ENCODE data around the gene IL1RAP.
"Not testable (repeated sequence)": the region's sequence is repeated elsewhere in the genome, so short reads cannot be mapped to it uniquely, and the experiment has no call there.

The IL1RAP gene

GRCh38 chr3:190629088-190629487 lies 115.2 kb downstream of the IL1RAP start:
- no peak overlapping the region for H3K27ac ChIP-seq
- DNase-seq (ENCODE audit: low read depth, low spot score): no peak

GRCh38 chr3:190631295-190631694 lies 117.4 kb downstream of the IL1RAP start:
- no peak for DNase-seq (ENCODE audit: low read depth, low spot score)
- H3K27ac ChIP-seq: no peak overlapping the region

GRCh38 chr3:190641564-190641963 lies 127.7 kb downstream of the IL1RAP start:
- no peak for DNase-seq (ENCODE audit: low read depth, low spot score)
- no peak overlapping the region for H3K27ac ChIP-seq

GRCh38 chr3:190642016-190642415 lies 128.1 kb downstream of the IL1RAP start:
- H3K27ac ChIP-seq: no peak overlapping the region
- DNase-seq (ENCODE audit: low read depth, low spot score): no peak

- no peak for DNase-seq (ENCODE audit: low read depth, low spot score)
- no peak overlapping the region for H3K27ac ChIP-seq
Measured at GRCh38 chr3:190644035-190644434, 130.2 kb downstream of the IL1RAP start.

GRCh38 chr3:190644766-190645165 lies 130.9 kb downstream of the IL1RAP start:
- H3K27ac ChIP-seq: no peak overlapping the region

GRCh38 chr3:190645932-190646460 lies 132.1 kb downstream of the IL1RAP start:
- no peak for DNase-seq (ENCODE audit: low read depth, low spot score)
- H3K27ac ChIP-seq: no peak overlapping the region

More at GRCh38 chr3:190644766-190645165, 130.9 kb downstream of the IL1RAP start:
- DNase-seq (ENCODE audit: low read depth, low spot score): peak; percentile 0

GRCh38 chr3:190646996-190647395 lies 133.1 kb downstream of the IL1RAP start:
- H3K27ac ChIP-seq: no peak overlapping the region
- DNase-seq (ENCODE audit: low read depth, low spot score): no peak

- DNase-seq (ENCODE audit: low read depth, low spot score): no peak
- H3K27ac ChIP-seq: no peak overlapping the region
Measured at GRCh38 chr3:190655933-190656332, 142.0 kb downstream of the IL1RAP start.

- no peak overlapping the region for H3K27ac ChIP-seq
Measured at GRCh38 chr3:190658106-190658505, 144.2 kb downstream of the IL1RAP start.

GRCh38 chr3:190666821-190667220 lies 152.9 kb downstream of the IL1RAP start:
- no peak overlapping the region for H3K27ac ChIP-seq

More at GRCh38 chr3:190658106-190658505, 144.2 kb downstream of the IL1RAP start:
- DNase-seq (ENCODE audit: low read depth, low spot score): no peak

GRCh38 chr3:190671658-190672057 lies 157.8 kb downstream of the IL1RAP start:
- H3K27ac ChIP-seq: no peak overlapping the region
- DNase-seq (ENCODE audit: low read depth, low spot score): no peak

More at GRCh38 chr3:190666821-190667220, 152.9 kb downstream of the IL1RAP start:
- DNase-seq (ENCODE audit: low read depth, low spot score): no peak

- H3K27ac ChIP-seq: no peak overlapping the region
- DNase-seq (ENCODE audit: low read depth, low spot score): no peak
Measured at GRCh38 chr3:190673148-190673547, 159.3 kb downstream of the IL1RAP start.

GRCh38 chr3:190676481-190676880 lies 162.6 kb downstream of the IL1RAP start:
- H3K27ac ChIP-seq: no peak overlapping the region
- no peak for DNase-seq (ENCODE audit: low read depth, low spot score)

GRCh38 chr3:190677001-190677400 lies 163.1 kb downstream of the IL1RAP start:
- no peak for DNase-seq (ENCODE audit: low read depth, low spot score)
- H3K27ac ChIP-seq: no peak overlapping the region

GRCh38 chr3:190677868-190678267 lies 164.0 kb downstream of the IL1RAP start:
- H3K27ac ChIP-seq; DNase-seq (ENCODE audit: low read depth, low spot score): not testable (repeated sequence)

GRCh38 chr3:190680691-190681090 lies 166.8 kb downstream of the IL1RAP start:
- H3K27ac ChIP-seq: no peak overlapping the region
- DNase-seq (ENCODE audit: low read depth, low spot score): no peak

GRCh38 chr3:190684776-190685175 lies 170.9 kb downstream of the IL1RAP start:
- H3K27ac ChIP-seq: no peak overlapping the region
- no peak for DNase-seq (ENCODE audit: low read depth, low spot score)

- no peak overlapping the region for H3K27ac ChIP-seq
- no peak for DNase-seq (ENCODE audit: low read depth, low spot score)
Measured at GRCh38 chr3:190686011-190686410, 172.1 kb downstream of the IL1RAP start.

GRCh38 chr3:190690246-190690645 lies 176.4 kb downstream of the IL1RAP start:
- H3K27ac ChIP-seq: no peak overlapping the region
- DNase-seq (ENCODE audit: low read depth, low spot score): no peak

GRCh38 chr3:190692256-190692655 lies 178.4 kb downstream of the IL1RAP start:
- H3K27ac ChIP-seq: no peak overlapping the region
- no peak for DNase-seq (ENCODE audit: low read depth, low spot score)

GRCh38 chr3:190694335-190695001 lies 180.6 kb downstream of the IL1RAP start:
- no peak overlapping the region for H3K27ac ChIP-seq
- no peak for DNase-seq (ENCODE audit: low read depth, low spot score)

Data from epithelial cell of prostate (primary cell).